ENCODE measurements around the gene ASPHD2.
"Not testable (repeated sequence)": the region's sequence is repeated elsewhere in the genome, so short reads cannot be mapped to it uniquely, and the experiment has no call there.

ASPHD2 gene

GRCh38 chr22:26418620-26419019 lies 10.4 kb upstream of the ASPHD2 start:
- no peak overlapping the region for H3K4me3 ChIP-seq (ENCODE audit: low read length)
- H3K9me3 ChIP-seq (ENCODE audit: control insufficient read depth, low read length) = no peaks in the 10 kb centered on the region
- H3K9ac ChIP-seq (ENCODE audit: low read length) = no peak overlapping the region
- H3K4me1 ChIP-seq (ENCODE audit: control insufficient read depth, insufficient read depth, low read length) = no peaks in the 10 kb centered on the region
- no peaks in the 10 kb centered on the region for H3K36me3 ChIP-seq (ENCODE audit: control insufficient read depth, insufficient read depth, low read length)
- H3K27me3 ChIP-seq (ENCODE audit: control insufficient read depth, insufficient read depth, low read length) = peaks cover 9% of the 10 kb centered on the region

GRCh38 chr22:26426924-26427323 lies 2.1 kb upstream of the ASPHD2 start:
- Histone ChIP-seq H3K4me3 (ENCODE audit: low read length) (no peak overlapping the region), H3K27me3 (ENCODE audit: control insufficient read depth, insufficient read depth, low read length) (no peaks in the 10 kb centered on the region), H3K36me3 (ENCODE audit: control insufficient read depth, insufficient read depth, low read length) (no peaks in the 10 kb centered on the region), H3K9me3 (ENCODE audit: control insufficient read depth, low read length) (no peaks in the 10 kb centered on the region), H3K4me1 (ENCODE audit: control insufficient read depth, insufficient read depth, low read length) (peaks cover 19% of the 10 kb centered on the region), H3K9ac (ENCODE audit: low read length) (no peak overlapping the region)

DNA sequence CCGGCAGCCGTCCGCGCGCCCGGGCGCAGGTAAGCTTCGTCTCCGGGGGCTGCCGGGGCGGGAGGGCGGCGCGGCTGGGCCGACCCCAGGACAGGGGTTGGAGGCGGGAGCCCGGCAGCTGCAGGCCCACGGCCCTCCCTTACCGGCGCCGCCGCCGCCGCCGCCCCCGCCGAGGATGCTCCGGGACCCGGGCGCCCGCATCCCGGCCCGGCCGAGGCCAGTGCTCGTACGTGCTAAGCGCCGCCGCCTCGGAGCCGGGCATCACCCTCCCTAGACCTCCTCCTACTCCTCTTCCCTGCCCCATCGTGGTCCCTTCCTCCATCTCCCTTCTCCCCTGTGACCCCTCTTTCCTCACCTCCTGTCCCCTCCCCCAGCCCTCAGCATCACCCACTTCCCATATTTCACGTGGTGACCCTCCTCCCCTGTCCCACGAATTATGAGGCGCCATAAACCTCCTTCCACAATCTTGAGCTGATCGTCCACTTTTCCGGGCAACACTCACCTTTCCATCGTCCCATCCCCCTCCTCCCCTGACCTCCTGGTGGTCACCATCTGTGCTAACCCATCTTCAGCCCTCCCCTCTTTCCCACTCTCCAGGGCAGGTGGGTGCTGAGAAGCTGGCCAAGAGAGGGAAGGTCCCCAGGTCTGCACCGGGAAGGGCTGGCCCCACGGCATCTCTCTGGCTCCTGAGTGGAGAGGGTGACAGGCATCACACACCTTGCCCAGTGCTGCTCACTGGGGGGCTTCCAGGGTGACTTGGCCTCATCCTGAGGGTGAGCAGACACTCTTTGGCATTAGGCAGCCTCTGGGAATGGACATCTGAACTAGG lies 612 bp downstream of the ASPHD2 start:
- Histone ChIP-seq H3K9ac (ENCODE audit: low read length) (peak overlapping the region; percentile 65), H3K9me3 (ENCODE audit: control insufficient read depth, low read length) (no peaks in the 10 kb centered on the region), H3K27me3 (ENCODE audit: control insufficient read depth, insufficient read depth, low read length) (no peaks in the 10 kb centered on the region), H3K36me3 (ENCODE audit: control insufficient read depth, insufficient read depth, low read length) (no peaks in the 10 kb centered on the region), H3K4me1 (ENCODE audit: control insufficient read depth, insufficient read depth, low read length) (peaks cover 24% of the 10 kb centered on the region), H3K4me3 (ENCODE audit: low read length) (peak overlapping the region; percentile 60)

DNA sequence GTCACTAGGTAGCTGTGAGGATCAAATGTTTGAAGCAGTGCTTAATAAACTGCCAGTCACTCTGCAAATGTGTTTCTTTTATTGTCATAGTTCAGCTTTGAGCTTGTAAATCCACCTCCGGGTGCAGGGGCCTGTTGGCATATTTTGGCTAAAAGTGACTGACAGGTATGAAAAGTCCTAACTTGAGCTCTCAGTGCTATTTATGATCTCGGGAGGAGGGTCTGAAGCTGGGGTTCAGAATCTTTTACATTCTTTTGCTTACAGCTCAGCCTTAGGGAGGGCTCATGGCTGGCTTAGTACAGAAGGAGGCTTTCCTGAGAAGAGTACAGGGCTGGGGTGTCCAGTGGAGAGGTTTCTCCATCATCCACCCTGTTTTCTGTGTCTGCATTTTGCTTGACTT lies 1.5 kb downstream of the ASPHD2 start:
- H3K4me3 ChIP-seq (ENCODE audit: low read length) = peak overlapping the region; percentile 60

DNA sequence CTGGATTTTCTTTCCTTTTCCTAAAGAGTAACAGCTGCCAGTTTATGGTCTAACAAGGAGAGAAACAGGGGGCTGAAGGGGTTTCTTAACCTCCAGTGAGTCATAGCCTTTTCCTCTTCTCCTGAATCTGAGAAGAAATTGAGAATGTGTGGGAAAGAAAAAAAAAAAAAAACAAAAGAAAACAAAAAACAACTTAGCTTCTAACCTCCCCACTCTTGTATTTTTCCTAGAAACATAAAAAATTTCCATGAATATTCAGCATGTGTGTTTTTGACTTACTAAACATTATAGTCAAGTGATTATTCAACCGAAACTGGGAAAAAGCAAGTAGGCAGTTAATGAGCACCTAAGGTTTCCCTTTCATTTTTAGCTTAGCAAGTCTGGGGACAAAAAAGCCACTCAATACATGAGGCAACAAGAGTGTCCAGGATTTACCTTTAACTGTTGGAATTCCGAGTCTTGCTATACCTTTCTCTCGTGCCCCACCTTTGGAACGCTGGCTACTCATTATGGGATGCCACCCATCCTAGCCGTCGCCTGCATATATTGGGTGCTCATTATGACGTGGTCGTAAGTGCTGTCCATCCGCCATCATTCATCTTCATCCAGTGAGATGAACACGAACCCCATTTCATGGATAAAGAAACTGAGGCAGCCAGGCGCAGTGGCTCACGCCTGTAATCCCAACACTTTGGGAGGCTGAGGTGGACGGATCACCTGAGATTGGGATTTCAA lies 2.4 kb downstream of the ASPHD2 start:
- H3K4me1 ChIP-seq (ENCODE audit: control insufficient read depth, insufficient read depth, low read length) = peaks cover 40% of the 10 kb centered on the region

More for the DNA sequence above, 1.5 kb downstream of the ASPHD2 start:
- no peaks in the 10 kb centered on the region for H3K36me3 ChIP-seq (ENCODE audit: control insufficient read depth, insufficient read depth, low read length)
- H3K9me3 ChIP-seq (ENCODE audit: control insufficient read depth, low read length) = no peaks in the 10 kb centered on the region
- peak overlapping the region; percentile 65 for H3K9ac ChIP-seq (ENCODE audit: low read length)
- H3K4me1 ChIP-seq (ENCODE audit: control insufficient read depth, insufficient read depth, low read length) = peaks cover 32% of the 10 kb centered on the region
- no peaks in the 10 kb centered on the region for H3K27me3 ChIP-seq (ENCODE audit: control insufficient read depth, insufficient read depth, low read length)

GRCh38 chr22:26432619-26433311 lies 3.7 kb downstream of the ASPHD2 start:
- Histone ChIP-seq H3K4me1 (ENCODE audit: control insufficient read depth, insufficient read depth, low read length) (peaks cover 49% of the 10 kb centered on the region), H3K9ac (ENCODE audit: low read length) (no peak overlapping the region), H3K27me3 (ENCODE audit: control insufficient read depth, insufficient read depth, low read length) (no peaks in the 10 kb centered on the region), H3K36me3 (ENCODE audit: control insufficient read depth, insufficient read depth, low read length) (no peaks in the 10 kb centered on the region), H3K9me3 (ENCODE audit: control insufficient read depth, low read length) (no peaks in the 10 kb centered on the region), H3K4me3 (ENCODE audit: low read length) (no peak overlapping the region)

More for the DNA sequence above, 2.4 kb downstream of the ASPHD2 start:
- no peak overlapping the region for H3K4me3 ChIP-seq (ENCODE audit: low read length)
- H3K36me3 ChIP-seq (ENCODE audit: control insufficient read depth, insufficient read depth, low read length) = no peaks in the 10 kb centered on the region
- H3K9ac ChIP-seq (ENCODE audit: low read length) = peak overlapping the region; percentile 65
- no peaks in the 10 kb centered on the region for H3K9me3 ChIP-seq (ENCODE audit: control insufficient read depth, low read length)
- H3K27me3 ChIP-seq (ENCODE audit: control insufficient read depth, insufficient read depth, low read length) = no peaks in the 10 kb centered on the region

- no peaks in the 10 kb centered on the region for H3K36me3 ChIP-seq (ENCODE audit: control insufficient read depth, insufficient read depth, low read length)
- H3K4me3 ChIP-seq (ENCODE audit: low read length) = no peak overlapping the region
- H3K9me3 ChIP-seq (ENCODE audit: control insufficient read depth, low read length) = no peaks in the 10 kb centered on the region
- H3K9ac ChIP-seq (ENCODE audit: low read length) = no peak overlapping the region
- H3K27me3 ChIP-seq (ENCODE audit: control insufficient read depth, insufficient read depth, low read length) = no peaks in the 10 kb centered on the region
- peaks cover 46% of the 10 kb centered on the region for H3K4me1 ChIP-seq (ENCODE audit: control insufficient read depth, insufficient read depth, low read length)
Measured at GRCh38 chr22:26433805-26434204, 4.7 kb downstream of the ASPHD2 start.

GRCh38 chr22:26435327-26436093 lies 6.5 kb downstream of the ASPHD2 start:
- Histone ChIP-seq H3K4me3 (ENCODE audit: low read length) (peak overlapping the region; percentile 5), H3K27me3 (ENCODE audit: control insufficient read depth, insufficient read depth, low read length) (no peaks in the 10 kb centered on the region)

GRCh38 chr22:26436903-26437515 lies 7.9 kb downstream of the ASPHD2 start:
- peak overlapping the region; percentile 46 for H3K9ac ChIP-seq (ENCODE audit: low read length)
- no peaks in the 10 kb centered on the region for H3K27me3 ChIP-seq (ENCODE audit: control insufficient read depth, insufficient read depth, low read length)
- no peaks in the 10 kb centered on the region for H3K36me3 ChIP-seq (ENCODE audit: control insufficient read depth, insufficient read depth, low read length)
- peak overlapping the region; percentile 5 for H3K4me3 ChIP-seq (ENCODE audit: low read length)
- peaks cover 54% of the 10 kb centered on the region for H3K4me1 ChIP-seq (ENCODE audit: control insufficient read depth, insufficient read depth, low read length)
- H3K9me3 ChIP-seq (ENCODE audit: control insufficient read depth, low read length) = no peaks in the 10 kb centered on the region

More at GRCh38 chr22:26435327-26436093, 6.5 kb downstream of the ASPHD2 start:
- no peaks in the 10 kb centered on the region for H3K9me3 ChIP-seq (ENCODE audit: control insufficient read depth, low read length)
- peak overlapping the region; percentile 46 for H3K9ac ChIP-seq (ENCODE audit: low read length)
- H3K36me3 ChIP-seq (ENCODE audit: control insufficient read depth, insufficient read depth, low read length) = no peaks in the 10 kb centered on the region
- H3K4me1 ChIP-seq (ENCODE audit: control insufficient read depth, insufficient read depth, low read length) = peaks cover 55% of the 10 kb centered on the region

- H3K9me3 ChIP-seq (ENCODE audit: control insufficient read depth, low read length) = no peaks in the 10 kb centered on the region
- no peaks in the 10 kb centered on the region for H3K36me3 ChIP-seq (ENCODE audit: control insufficient read depth, insufficient read depth, low read length)
- no peaks in the 10 kb centered on the region for H3K27me3 ChIP-seq (ENCODE audit: control insufficient read depth, insufficient read depth, low read length)
- H3K4me3 ChIP-seq (ENCODE audit: low read length) = no peak overlapping the region
- peaks cover 49% of the 10 kb centered on the region for H3K4me1 ChIP-seq (ENCODE audit: control insufficient read depth, insufficient read depth, low read length)
- no peak overlapping the region for H3K9ac ChIP-seq (ENCODE audit: low read length)
Measured at GRCh38 chr22:26437694-26438392, 8.8 kb downstream of the ASPHD2 start.

DNA sequence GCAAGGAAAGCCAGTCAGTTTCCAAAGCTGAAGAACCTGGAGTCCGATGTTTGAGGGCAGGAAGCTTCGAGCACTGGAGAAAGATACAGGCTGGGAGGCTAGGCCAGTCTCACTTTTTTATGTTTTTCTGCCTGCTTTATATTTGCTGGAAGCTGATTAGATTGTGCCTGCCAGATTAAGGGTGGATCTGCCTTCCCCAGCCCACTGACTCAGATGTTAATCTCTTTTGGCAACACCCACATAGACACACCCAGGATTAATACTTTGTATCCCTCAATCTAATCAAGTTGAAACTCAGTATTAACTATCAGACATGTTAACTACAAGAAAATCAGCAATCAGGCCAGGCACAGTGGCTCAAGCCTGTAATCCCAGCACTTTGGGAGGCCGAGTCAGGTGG lies 9.7 kb downstream of the ASPHD2 start:
- H3K9me3 ChIP-seq (ENCODE audit: control insufficient read depth, low read length); H3K9ac ChIP-seq (ENCODE audit: low read length); H3K36me3 ChIP-seq (ENCODE audit: control insufficient read depth, insufficient read depth, low read length); H3K4me3 ChIP-seq (ENCODE audit: low read length); H3K27me3 ChIP-seq (ENCODE audit: control insufficient read depth, insufficient read depth, low read length): not testable (repeated sequence)
- H3K4me1 ChIP-seq (ENCODE audit: control insufficient read depth, insufficient read depth, low read length) = peaks cover 52% of the 10 kb centered on the region
